HepG2 (cell line): ENCODE data around the gene AMZ2. TPM values are rescaled to one million over a fixed set of nuclear protein-coding genes. Genes with fewer than 3 reads are reported as not detected.
A peak's percentile ranks its signal among the peaks of the same experiment; 100 is the strongest.

ENCODE experiments used
- BCLAF1 ChIP-seq: fragments of 450-650 bp; IDR thresholded peaks from 2 replicates; pipeline ENCODE4 v1.6.1; 2017; ENCODE audit warnings: mild to moderate bottlenecking
- CENPT ChIP-seq: sonication (generic); formaldehyde crosslinking; IDR thresholded peaks from 2 replicates; pipeline ENCODE4 v1.8.0; 2022; ENCODE audit warnings: low read depth, mild to moderate bottlenecking, moderate library complexity, missing genetic modification reagents
- EEA1 ChIP-seq: sonication (generic); formaldehyde crosslinking; IDR thresholded peaks from 2 replicates; pipeline ENCODE4 v1.5.1; 2020; ENCODE audit warnings: mild to moderate bottlenecking, missing genetic modification reagents, borderline replicate concordance
- ETV6 ChIP-seq: sonication (generic); formaldehyde crosslinking; conservative IDR thresholded peaks from 2 replicates; pipeline ENCODE4 v1.4.0; 2020; ENCODE audit warnings: missing genetic modification reagents
- KAT7 ChIP-seq: IDR thresholded peaks from 2 replicates; pipeline ENCODE4 v1.6.1; 2018; ENCODE audit warnings: borderline replicate concordance, missing compliant biosample characterization
- KDM4B ChIP-seq: sonication (generic); formaldehyde crosslinking; IDR thresholded peaks from 2 replicates; pipeline ENCODE4 v1.4.0; 2020; ENCODE audit warnings: missing genetic modification reagents
- KLF15 ChIP-seq: sonication (generic); formaldehyde crosslinking; IDR thresholded peaks from 2 replicates; pipeline ENCODE4 v1.8.1; 2023; ENCODE audit warnings: borderline replicate concordance, mild to moderate bottlenecking, inconsistent platforms, missing genetic modification reagents, mixed read lengths
- MBNL3 ChIP-seq: fragments of 250-450 bp; sonication (Bioruptor Pico); conservative IDR thresholded peaks from 2 replicates; pipeline ENCODE4 v1.8.0; 2022; ENCODE audit warnings: mild to moderate bottlenecking, inconsistent platforms
- MEF2D ChIP-seq: sonication (generic); formaldehyde crosslinking; IDR thresholded peaks from 2 replicates; pipeline ENCODE4 v1.5.1; 2020; ENCODE audit warnings: mild to moderate bottlenecking, missing genetic modification reagents
- MYC ChIP-seq: sonication (generic); formaldehyde crosslinking; IDR thresholded peaks from 2 replicates; pipeline ENCODE4 v1.9.0; 2021; ENCODE audit warnings: missing genetic modification reagents, borderline replicate concordance
- RAD21 ChIP-seq: fragments of 450-650 bp; formaldehyde crosslinking; IDR thresholded peaks from 2 replicates; pipeline ENCODE4 v1.5.0; 2020; ENCODE audit warnings: mild to moderate bottlenecking
- ZNF20 ChIP-seq: sonication (generic); formaldehyde crosslinking; IDR thresholded peaks from 2 replicates; pipeline ENCODE4 v1.4.0; 2020; ENCODE audit warnings: mild to moderate bottlenecking, moderate library complexity, missing genetic modification reagents
- ZNF33B ChIP-seq: sonication (generic); formaldehyde crosslinking; IDR thresholded peaks from 2 replicates; pipeline ENCODE4 v1.5.1; 2020; ENCODE audit warnings: mild to moderate bottlenecking, missing genetic modification reagents
- ZNF589 ChIP-seq: sonication (generic); formaldehyde crosslinking; conservative IDR thresholded peaks from 2 replicates; pipeline ENCODE4 v1.8.0; 2022; ENCODE audit warnings: mild to moderate bottlenecking, moderate library complexity, missing genetic modification reagents
- ZNF850 ChIP-seq: sonication (generic); formaldehyde crosslinking; conservative IDR thresholded peaks from 2 replicates; pipeline ENCODE4 v1.9.0; 2021; ENCODE audit warnings: mild to moderate bottlenecking, missing genetic modification reagents
- polyA plus RNA-seq, 8 experiments: library from polyadenylated mRNA; depleted of rRNA in 3 of 8; stranded (reverse) in 7 of 8; unstranded in 1 of 8; fragments of >200 nt; fragmentation: Illumina TruSeq in 4 of 8; extraction: Trizol in 4 of 8; gene quantifications; 2 replicates each; pipeline versions ENCODE4 v1.2.1 to v1.2.3, GENCODE V29; 2011 to 2016; ENCODE audit warnings: low read depth in 4 of 8, missing spikeins in 1 of 8, mixed read lengths in 1 of 8; ENCODE audit not compliant: insufficient read depth in 1 of 8
- total RNA-seq, 5 experiments: library from RNA; depleted of rRNA; stranded (reverse); fragments of >200 nt; fragmentation: Illumina TruSeq; extraction: Trizol; gene quantifications; 2 replicates each; pipeline ENCODE4 v1.2.3, GENCODE V29; 2016; ENCODE audit warnings: low read depth in 1 of 5
- TF ChIP-seq, protein P1 (sequence below): sonication (generic); formaldehyde crosslinking; IDR thresholded peaks from 2 replicates; pipeline ENCODE4 v1.8.1; 2023; ENCODE audit warnings: missing genetic modification reagents, inconsistent platforms, borderline replicate concordance
- TF ChIP-seq, protein P2 (sequence below): IDR thresholded peaks from 2 replicates; pipeline ENCODE4 v1.6.1; 2012; ENCODE audit warnings: inconsistent platforms
- TF ChIP-seq, protein P3 (sequence below), 2 experiments: sonication (generic) in 1 of 2; formaldehyde crosslinking in 1 of 2; IDR thresholded peaks; 2 replicates each; pipeline versions ENCODE4 v1.6.1 to v1.9.0; 2014 to 2022; ENCODE audit warnings: antibody characterized with exemption in 1 of 2, borderline replicate concordance in 1 of 2, inconsistent platforms in 1 of 2, low read depth in 1 of 2, missing genetic modification reagents in 1 of 2

AMZ2 gene
- total and polyA plus RNA-seq, 2 of the 13 experiments (the other 11 are each of a cell fraction or from before 2014, with no cell fraction given): 86.9 to 90.2 TPM

DNA sequence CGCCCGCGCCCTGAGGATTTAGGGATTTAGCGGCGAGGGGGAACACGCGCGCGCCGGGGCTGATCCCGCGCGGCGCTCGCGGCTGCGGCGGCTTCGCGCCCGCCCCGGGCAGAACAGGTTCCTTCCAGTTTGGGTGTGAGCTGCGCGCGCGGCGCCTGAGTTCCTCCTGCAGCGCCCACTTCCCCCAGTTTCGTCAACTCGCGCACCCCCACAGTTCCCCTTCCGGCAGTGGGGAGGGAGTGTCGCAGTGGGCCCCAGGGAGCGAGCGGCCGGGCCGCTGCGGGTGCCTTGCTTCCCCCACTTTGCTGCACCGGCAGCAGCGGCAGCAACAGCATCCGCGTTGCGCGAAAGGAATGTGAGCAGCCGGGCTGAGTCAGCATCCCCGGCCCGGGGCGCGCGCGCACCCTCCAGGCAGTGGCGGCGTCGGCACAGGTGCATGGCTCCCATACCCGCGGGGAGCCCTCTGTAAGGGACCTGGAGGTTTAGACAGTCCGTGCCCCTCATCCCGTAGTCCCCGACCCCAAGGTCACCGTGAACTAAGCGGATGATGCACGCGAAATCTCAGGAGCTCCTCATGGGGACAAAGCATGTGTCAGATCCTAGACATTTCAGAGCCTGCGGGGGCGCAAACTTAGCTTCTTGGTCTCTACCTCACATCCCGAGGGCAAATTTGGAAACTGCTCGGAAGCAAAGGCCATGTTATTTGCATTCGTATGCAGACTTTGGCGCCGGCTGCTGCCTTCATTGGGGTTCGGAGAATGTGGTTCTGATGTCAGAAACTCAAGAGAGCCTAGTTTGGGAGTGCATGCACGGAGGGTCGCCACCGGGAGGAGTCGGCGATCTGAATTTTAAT, 44.2 kb downstream of the AMZ2 start (continued):
- TF ChIP-seq KLF15 (CRISPR knock-in tag): no peak
- TF ChIP-seq ZNF850 (CRISPR knock-in tag): no peak
- TF ChIP-seq, protein P1, sequence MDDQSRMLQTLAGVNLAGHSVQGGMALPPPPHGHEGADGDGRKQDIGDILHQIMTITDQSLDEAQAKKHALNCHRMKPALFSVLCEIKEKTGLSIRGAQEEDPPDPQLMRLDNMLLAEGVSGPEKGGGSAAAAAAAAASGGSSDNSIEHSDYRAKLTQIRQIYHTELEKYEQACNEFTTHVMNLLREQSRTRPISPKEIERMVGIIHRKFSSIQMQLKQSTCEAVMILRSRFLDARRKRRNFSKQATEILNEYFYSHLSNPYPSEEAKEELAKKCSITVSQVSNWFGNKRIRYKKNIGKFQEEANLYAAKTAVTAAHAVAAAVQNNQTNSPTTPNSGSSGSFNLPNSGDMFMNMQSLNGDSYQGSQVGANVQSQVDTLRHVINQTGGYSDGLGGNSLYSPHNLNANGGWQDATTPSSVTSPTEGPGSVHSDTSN: no peak
- TF ChIP-seq, protein P2, sequence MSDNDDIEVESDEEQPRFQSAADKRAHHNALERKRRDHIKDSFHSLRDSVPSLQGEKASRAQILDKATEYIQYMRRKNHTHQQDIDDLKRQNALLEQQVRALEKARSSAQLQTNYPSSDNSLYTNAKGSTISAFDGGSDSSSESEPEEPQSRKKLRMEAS: peak; percentile 72
- TF ChIP-seq KAT7 (CRISPR knock-in tag): peak; percentile 95
- no peak for TF ChIP-seq BCLAF1
- TF ChIP-seq KDM4B (CRISPR knock-in tag): no peak
- peak; percentile 74; the same call in 1 of the 2 replicates for TF ChIP-seq EEA1
- 0 out of 2 replicates have a peak, but pooled peaks have one; percentile 23 for TF ChIP-seq ETV6 (CRISPR knock-in tag)
- peak; percentile 60 for TF ChIP-seq RAD21
- no peak for TF ChIP-seq MBNL3
- 0 out of 2 replicates have a peak, but pooled peaks have one; percentile 71 for TF ChIP-seq CENPT (CRISPR knock-in tag)
- TF ChIP-seq MYC (CRISPR knock-in tag): peak; percentile 69; the same call in 1 of the 2 replicates
- TF ChIP-seq MEF2D: peak; percentile 46
- TF ChIP-seq ZNF33B (CRISPR knock-in tag): no peak
- peak; percentile 93 for TF ChIP-seq ZNF589
- no peak for TF ChIP-seq ZNF20 (CRISPR knock-in tag)
- TF ChIP-seq, protein P3, sequence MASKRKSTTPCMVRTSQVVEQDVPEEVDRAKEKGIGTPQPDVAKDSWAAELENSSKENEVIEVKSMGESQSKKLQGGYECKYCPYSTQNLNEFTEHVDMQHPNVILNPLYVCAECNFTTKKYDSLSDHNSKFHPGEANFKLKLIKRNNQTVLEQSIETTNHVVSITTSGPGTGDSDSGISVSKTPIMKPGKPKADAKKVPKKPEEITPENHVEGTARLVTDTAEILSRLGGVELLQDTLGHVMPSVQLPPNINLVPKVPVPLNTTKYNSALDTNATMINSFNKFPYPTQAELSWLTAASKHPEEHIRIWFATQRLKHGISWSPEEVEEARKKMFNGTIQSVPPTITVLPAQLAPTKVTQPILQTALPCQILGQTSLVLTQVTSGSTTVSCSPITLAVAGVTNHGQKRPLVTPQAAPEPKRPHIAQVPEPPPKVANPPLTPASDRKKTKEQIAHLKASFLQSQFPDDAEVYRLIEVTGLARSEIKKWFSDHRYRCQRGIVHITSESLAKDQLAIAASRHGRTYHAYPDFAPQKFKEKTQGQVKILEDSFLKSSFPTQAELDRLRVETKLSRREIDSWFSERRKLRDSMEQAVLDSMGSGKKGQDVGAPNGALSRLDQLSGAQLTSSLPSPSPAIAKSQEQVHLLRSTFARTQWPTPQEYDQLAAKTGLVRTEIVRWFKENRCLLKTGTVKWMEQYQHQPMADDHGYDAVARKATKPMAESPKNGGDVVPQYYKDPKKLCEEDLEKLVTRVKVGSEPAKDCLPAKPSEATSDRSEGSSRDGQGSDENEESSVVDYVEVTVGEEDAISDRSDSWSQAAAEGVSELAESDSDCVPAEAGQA (IDR thresholded peaks at IDR 0.05; ENCODE audit: low read depth): 0 out of 2 replicates have a peak, but pooled peaks have one; percentile 59
- TF ChIP-seq, protein P3 (CRISPR knock-in tag; IDR thresholded peaks at IDR 0.05; ENCODE audit: borderline replicate concordance): no peak
